A549 (cell line): ENCODE results near the gene WFIKKN1. TPM values are rescaled to one million over a fixed set of nuclear protein-coding genes. Genes with fewer than 3 reads are reported as not detected.

Experiments
- ATAC-seq, 2 experiments: fragments of 200-7000 bp in 1 of 2; fragments of >200 bp in 1 of 2; cut with Nextera tagmentation in 1 of 2; cut with Tn5 transposase in 1 of 2; 3 replicates each; pipeline versions ENCODE4 v1.8.0 to v1.9.1; 2018 to 2020; ENCODE audit warnings: mild to moderate bottlenecking in 1 of 2, moderate library complexity in 1 of 2
- CTCF ChIA-PET: fragments of 300-600 bp; sonication (Branson Sonifier 250); formaldehyde crosslinking; extraction: SDS; loops from one replicate; lab custom pipeline; 2021; ENCODE audit warnings: antibody characterized with exemption, inconsistent platforms; lab: Yijun Ruan, JAX
- POLR2A ChIA-PET: fragments of 350-600 bp; formaldehyde crosslinking; extraction: SDS; loops from one replicate; lab custom pipeline; 2021; ENCODE audit warnings: antibody characterized with exemption, inconsistent platforms; lab: Yijun Ruan, JAX
- DNase-seq, 2 experiments: peaks; one replicate each; pipeline versions ENCODE4 v3.0.0 to v3.0.0-alpha.2; 2011 to 2016; ENCODE audit warnings: low read depth in 1 of 2, low spot score in 1 of 2
- FAIRE-seq: peaks from 2 replicates; lab custom pipeline; 2011; peaks lifted over from hg19 to GRCh38; lab: Jason Lieb, UNC
- H3K27ac ChIP-seq, 2 experiments: fragments of >200 bp; sonication (Bioruptor Twin); formaldehyde crosslinking; 3 replicates each; pipeline ENCODE4 v1.5.1; 2016 to 2017
- H3K4me1 ChIP-seq: fragments of >200 bp; sonication (Bioruptor Twin); formaldehyde crosslinking; 3 replicates; pipeline ENCODE4 v1.6.1; 2016
- H3K4me2 ChIP-seq: fragments of >200 bp; sonication (Bioruptor Twin); formaldehyde crosslinking; 3 replicates; pipeline ENCODE4 v1.6.1; 2016
- H3K4me3 ChIP-seq: fragments of >200 bp; sonication (Bioruptor Twin); formaldehyde crosslinking; 3 replicates; pipeline ENCODE4 v1.5.1; 2016
- H3K9me3 ChIP-seq: fragments of >200 bp; sonication (Bioruptor Twin); formaldehyde crosslinking; 3 replicates; pipeline ENCODE4 v1.6.1; 2016
- BHLHE40 ChIP-seq: IDR thresholded peaks from 2 replicates; pipeline ENCODE4 v1.6.1; 2012; ENCODE audit warnings: low read depth, low read length, inconsistent platforms
- CBX8 ChIP-seq: fragments of 200-600 bp; sonication (generic); IDR thresholded peaks from 2 replicates; pipeline ENCODE4 v1.6.1; 2016
- EHMT2 ChIP-seq: fragments of 200-600 bp; sonication (generic); IDR thresholded peaks from 2 replicates; pipeline ENCODE4 v1.6.1; 2016; ENCODE audit warnings: antibody characterized with exemption, low read depth, mild to moderate bottlenecking, moderate library complexity
- FOSB ChIP-seq: fragments of 250-450 bp; sonication (Bioruptor Pico); IDR thresholded peaks from 2 replicates; pipeline ENCODE4 v1.5.0; 2020; ENCODE audit warnings: mild to moderate bottlenecking, moderate library complexity
- HDAC2 ChIP-seq: fragments of 200-600 bp; sonication (generic); IDR thresholded peaks from 2 replicates; pipeline ENCODE4 v1.6.1; 2016
- HEYL ChIP-seq: fragments of 250-450 bp; sonication (Bioruptor Pico); IDR thresholded peaks from 2 replicates; pipeline ENCODE4 v1.8.0; 2021; ENCODE audit warnings: mild to moderate bottlenecking, moderate library complexity
- HOXA7 ChIP-seq: fragments of 250-450 bp; sonication (Bioruptor Pico); IDR thresholded peaks from 2 replicates; pipeline ENCODE4 v1.5.0; 2020; ENCODE audit warnings: mild to moderate bottlenecking, moderate library complexity
- HOXB5 ChIP-seq: fragments of 250-450 bp; sonication (Bioruptor Pico); IDR thresholded peaks from 2 replicates; pipeline ENCODE4 v1.5.0; 2020; ENCODE audit warnings: mild to moderate bottlenecking, moderate library complexity
- MAFK ChIP-seq: fragments of 450-650 bp; IDR thresholded peaks from 2 replicates; pipeline ENCODE4 v1.6.1; 2014; ENCODE audit not compliant: partially characterized antibody
- MAZ ChIP-seq: fragments of 150-350 bp; IDR thresholded peaks from 2 replicates; pipeline ENCODE4 v1.6.1; 2014; ENCODE audit warnings: antibody characterized with exemption, low read depth, low read length, borderline replicate concordance
- MYC ChIP-seq: IDR thresholded peaks from 2 replicates; pipeline ENCODE4 v1.6.1; 2012; ENCODE audit warnings: mild to moderate bottlenecking, inconsistent platforms, low read length, improper control_type of control experiment, borderline replicate concordance
- NR3C1 ChIP-seq: fragments of >200 bp; sonication (Bioruptor Twin); formaldehyde crosslinking; IDR thresholded peaks from 3 replicates; pipeline ENCODE4 v1.6.1; 2017
- POLR2A ChIP-seq: IDR thresholded peaks from 2 replicates; pipeline ENCODE4 v1.6.1; 2012; ENCODE audit warnings: mild to moderate bottlenecking, low read length
- POLR2AphosphoS2 ChIP-seq: conservative IDR thresholded peaks from 2 replicates; pipeline ENCODE4 v1.6.1; 2012; ENCODE audit warnings: low read length, improper control_type of control experiment, inconsistent platforms
- RAD21 ChIP-seq, 2 experiments: fragments of >200 bp in 1 of 2; sonication (Bioruptor Twin) in 1 of 2; formaldehyde crosslinking in 1 of 2; IDR thresholded peaks in 1 of 2; conservative IDR thresholded peaks in 1 of 2; 2 replicates in 1 of 2; 3 replicates in 1 of 2; pipeline ENCODE4 v1.6.1; 2012 to 2018; ENCODE audit warnings: inconsistent platforms in 1 of 2
- RARB ChIP-seq: fragments of 250-450 bp; sonication (Bioruptor Pico); IDR thresholded peaks from 2 replicates; pipeline ENCODE4 v1.8.0; 2021; ENCODE audit warnings: mild to moderate bottlenecking, moderate library complexity
- RNF2 ChIP-seq: fragments of 200-600 bp; sonication (generic); IDR thresholded peaks from 2 replicates; pipeline ENCODE4 v1.6.1; 2016; ENCODE audit warnings: low read depth, mild to moderate bottlenecking, antibody characterized with exemption, moderate library complexity, borderline replicate concordance
- TP53 ChIP-seq: fragments of 250-450 bp; sonication (Bioruptor Pico); IDR thresholded peaks from 2 replicates; pipeline ENCODE4 v1.5.0; 2021; ENCODE audit warnings: mild to moderate bottlenecking, moderate library complexity
- ZFP36 ChIP-seq: fragments of 450-650 bp; IDR thresholded peaks from 2 replicates; pipeline ENCODE4 v1.6.1; 2014; ENCODE audit warnings: borderline replicate concordance; ENCODE audit not compliant: partially characterized antibody
- ZNF302 ChIP-seq: fragments of 250-450 bp; sonication (Bioruptor Pico); IDR thresholded peaks from 2 replicates; pipeline ENCODE4 v1.9.0; 2021; ENCODE audit warnings: inconsistent platforms, mild to moderate bottlenecking, moderate library complexity
- ZSCAN20 ChIP-seq: fragments of 250-450 bp; sonication (Bioruptor Pico); IDR thresholded peaks from 2 replicates; pipeline ENCODE4 v1.8.0; 2022; ENCODE audit warnings: mild to moderate bottlenecking, moderate library complexity
- WGBS: methylation state at CpG from one replicate; pipeline ENCODE4 v1.1.6; 2017; ENCODE audit errors: missing lambda C conversion rate; 5-methylcytosine and 5-hydroxymethylcytosine counted together
- polyA plus RNA-seq, 4 experiments: library from polyadenylated mRNA; depleted of rRNA in 3 of 4; stranded (reverse); fragments of >200 nt; fragmentation: RNase III in 1 of 4; extraction: RNeasy Plus Mini Kit Qiagen cat#74134 plus additional on column Dnase treatment in 1 of 4; gene quantifications; 2 replicates in 3 of 4; 3 replicates in 1 of 4; pipeline ENCODE4 v1.2.3, GENCODE V29; 2011 to 2017
- TF ChIP-seq, protein P1 (sequence below): fragments of >200 bp; sonication (Bioruptor Twin); formaldehyde crosslinking; IDR thresholded peaks from 2 replicates; pipeline ENCODE4 v1.6.1; 2016
- TF ChIP-seq, protein P2 (sequence below): IDR thresholded peaks from 2 replicates; pipeline ENCODE4 v1.6.1; 2012
- TF ChIP-seq, protein P3 (sequence below): fragments of 250-450 bp; sonication (Bioruptor Pico); IDR thresholded peaks from 2 replicates; pipeline ENCODE4 v1.5.0; 2021; ENCODE audit warnings: mild to moderate bottlenecking, moderate library complexity, borderline replicate concordance
- TF ChIP-seq, protein P4 (sequence below): fragments of 250-450 bp; sonication (Bioruptor Pico); IDR thresholded peaks from 2 replicates; pipeline ENCODE4 v1.5.0; 2020; ENCODE audit warnings: low read depth, mild to moderate bottlenecking, moderate library complexity
- TF ChIP-seq, protein P5 (sequence below): fragments of 150-350 bp; IDR thresholded peaks from 2 replicates; pipeline ENCODE4 v1.6.1; 2014; ENCODE audit warnings: low read depth, mild to moderate bottlenecking, low read length
- TF ChIP-seq, protein P6 (sequence below): fragments of >200 bp; sonication (Bioruptor Twin); formaldehyde crosslinking; IDR thresholded peaks from 3 replicates; pipeline ENCODE4 v1.6.1; 2016

Gene WFIKKN1
- polyA plus RNA-seq, 2 of the 4 experiments (the other 2 are of a cell fraction): 0.05 to 0.23 TPM

DNA sequence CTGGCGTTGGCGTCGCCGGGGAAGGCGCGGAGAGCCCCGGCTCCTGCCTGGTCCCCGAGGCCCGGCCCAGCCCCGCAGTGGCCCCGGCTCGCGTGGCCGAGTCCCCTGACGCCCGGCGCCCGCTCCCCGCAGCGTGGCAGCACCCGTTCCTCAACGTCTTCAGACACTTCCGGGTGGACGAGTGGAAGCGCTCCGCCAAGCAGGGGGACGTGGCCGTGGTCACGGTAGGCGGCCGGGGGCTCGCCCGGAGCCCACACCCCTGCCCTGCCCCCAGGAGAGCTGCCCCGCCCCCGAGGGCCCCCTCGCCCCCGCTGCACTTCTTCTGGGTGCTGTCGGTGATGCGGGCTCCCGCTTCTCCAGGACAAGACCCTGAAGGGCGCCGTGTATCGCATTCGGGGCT, 18.8 kb downstream of the WFIKKN1 start:
- peak overlapping the region; percentile 90 to 99 for H3K27ac ChIP-seq
- no peak for FAIRE-seq
- WGBS: 90% methylated on average over 4 of the region's 44 CpGs
- no peak for DNase-seq
- H3K9me3 ChIP-seq: no peaks in the 10 kb centered on the region
- TF ChIP-seq, protein P1, sequence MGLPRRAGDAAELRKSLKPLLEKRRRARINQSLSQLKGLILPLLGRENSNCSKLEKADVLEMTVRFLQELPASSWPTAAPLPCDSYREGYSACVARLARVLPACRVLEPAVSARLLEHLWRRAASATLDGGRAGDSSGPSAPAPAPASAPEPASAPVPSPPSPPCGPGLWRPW: no peak
- CTCF ChIA-PET: interaction anchor here (1.1 to 6.1 kb wide), 7 partner anchors 10 to 31 kb away, joined by 3 to 64 read pairs (median 3); partner anchors contain the start of genes RHOT2 and STUB1
- ATAC-seq: peak in 1 of 2 experiments; percentile 8; a peak in 1 of 6 replicates
- H3K4me1 ChIP-seq: peaks cover 41% of the 10 kb centered on the region
- peak overlapping the region; percentile 79 for H3K4me3 ChIP-seq
- POLR2A ChIA-PET: interaction anchor here (0.6 to 1.3 kb wide), 4 partner anchors 13 to 773 kb away, joined by 3 to 6 read pairs (median 4); partner anchors contain the start of genes METTL26 and RHBDL1
- H3K4me2 ChIP-seq: peak overlapping the region; percentile 93

DNA sequence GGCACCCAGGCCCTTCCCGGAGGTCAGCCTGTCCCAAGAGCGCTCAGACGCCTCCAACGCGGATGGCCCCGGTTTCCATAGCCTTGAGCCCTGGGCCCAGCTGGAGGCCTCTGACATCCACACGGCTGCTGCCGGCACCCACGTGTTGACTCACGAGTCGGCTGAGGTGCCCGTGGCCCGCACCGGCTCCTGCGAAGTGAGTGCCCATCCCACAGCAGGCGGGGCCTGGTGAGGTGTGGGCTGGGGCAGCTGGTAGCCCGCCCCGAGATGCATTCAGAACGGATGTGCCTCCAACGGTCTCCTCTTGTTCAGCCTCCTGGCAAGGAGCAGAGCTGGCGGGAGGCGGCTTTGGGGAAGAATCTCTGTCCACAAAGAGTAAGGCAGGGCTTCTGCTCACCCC, 21.1 kb downstream of the WFIKKN1 start:
- ChIA-PET CTCF (interaction anchor here (2.3 to 6.1 kb wide), 3 partner anchors 8 to 16 kb away, joined by 10 to 64 read pairs (median 16); partner anchors contain the start of gene RHOT2), POLR2A (no interaction called here)
- WGBS: 84% methylated on average over 6 of the region's 22 CpGs
- Histone ChIP-seq H3K4me2 (no peak overlapping the region), H3K4me1 (peaks cover 21% of the 10 kb centered on the region), H3K27ac (no peak overlapping the region), H3K9me3 (no peaks in the 10 kb centered on the region), H3K4me3 (no peak overlapping the region)
- no peak for TF ChIP-seq HOXB5 (CRISPR knock-in tag)
- no peak for TF ChIP-seq RARB (CRISPR knock-in tag)
- no peak for TF ChIP-seq POLR2AphosphoS2
- no peak for TF ChIP-seq RAD21 (conservative IDR thresholded peaks at IDR 0.05 in 1 of 2, IDR thresholded peaks at IDR 0.05 in 1 of 2)
- no peak for TF ChIP-seq FOSB
- TF ChIP-seq, protein P2, sequence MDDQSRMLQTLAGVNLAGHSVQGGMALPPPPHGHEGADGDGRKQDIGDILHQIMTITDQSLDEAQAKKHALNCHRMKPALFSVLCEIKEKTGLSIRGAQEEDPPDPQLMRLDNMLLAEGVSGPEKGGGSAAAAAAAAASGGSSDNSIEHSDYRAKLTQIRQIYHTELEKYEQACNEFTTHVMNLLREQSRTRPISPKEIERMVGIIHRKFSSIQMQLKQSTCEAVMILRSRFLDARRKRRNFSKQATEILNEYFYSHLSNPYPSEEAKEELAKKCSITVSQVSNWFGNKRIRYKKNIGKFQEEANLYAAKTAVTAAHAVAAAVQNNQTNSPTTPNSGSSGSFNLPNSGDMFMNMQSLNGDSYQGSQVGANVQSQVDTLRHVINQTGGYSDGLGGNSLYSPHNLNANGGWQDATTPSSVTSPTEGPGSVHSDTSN: no peak
- TF ChIP-seq MYC: no peak
- no peak for TF ChIP-seq HOXA7 (CRISPR knock-in tag)
- TF ChIP-seq, protein P3, sequence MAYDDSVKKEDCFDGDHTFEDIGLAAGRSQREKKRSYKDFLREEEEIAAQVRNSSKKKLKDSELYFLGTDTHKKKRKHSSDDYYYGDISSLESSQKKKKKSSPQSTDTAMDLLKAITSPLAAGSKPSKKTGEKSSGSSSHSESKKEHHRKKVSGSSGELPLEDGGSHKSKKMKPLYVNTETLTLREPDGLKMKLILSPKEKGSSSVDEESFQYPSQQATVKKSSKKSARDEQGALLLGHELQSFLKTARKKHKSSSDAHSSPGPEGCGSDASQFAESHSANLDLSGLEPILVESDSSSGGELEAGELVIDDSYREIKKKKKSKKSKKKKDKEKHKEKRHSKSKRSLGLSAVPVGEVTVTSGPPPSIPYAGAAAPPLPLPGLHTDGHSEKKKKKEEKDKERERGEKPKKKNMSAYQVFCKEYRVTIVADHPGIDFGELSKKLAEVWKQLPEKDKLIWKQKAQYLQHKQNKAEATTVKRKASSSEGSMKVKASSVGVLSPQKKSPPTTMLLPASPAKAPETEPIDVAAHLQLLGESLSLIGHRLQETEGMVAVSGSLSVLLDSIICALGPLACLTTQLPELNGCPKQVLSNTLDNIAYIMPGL (CRISPR knock-in tag): no peak
- TF ChIP-seq, protein P1: no peak
- TF ChIP-seq EHMT2: no peak
- no peak for TF ChIP-seq NR3C1
- FAIRE-seq (no peak), DNase-seq (no peak), ATAC-seq (no peak)

DNA sequence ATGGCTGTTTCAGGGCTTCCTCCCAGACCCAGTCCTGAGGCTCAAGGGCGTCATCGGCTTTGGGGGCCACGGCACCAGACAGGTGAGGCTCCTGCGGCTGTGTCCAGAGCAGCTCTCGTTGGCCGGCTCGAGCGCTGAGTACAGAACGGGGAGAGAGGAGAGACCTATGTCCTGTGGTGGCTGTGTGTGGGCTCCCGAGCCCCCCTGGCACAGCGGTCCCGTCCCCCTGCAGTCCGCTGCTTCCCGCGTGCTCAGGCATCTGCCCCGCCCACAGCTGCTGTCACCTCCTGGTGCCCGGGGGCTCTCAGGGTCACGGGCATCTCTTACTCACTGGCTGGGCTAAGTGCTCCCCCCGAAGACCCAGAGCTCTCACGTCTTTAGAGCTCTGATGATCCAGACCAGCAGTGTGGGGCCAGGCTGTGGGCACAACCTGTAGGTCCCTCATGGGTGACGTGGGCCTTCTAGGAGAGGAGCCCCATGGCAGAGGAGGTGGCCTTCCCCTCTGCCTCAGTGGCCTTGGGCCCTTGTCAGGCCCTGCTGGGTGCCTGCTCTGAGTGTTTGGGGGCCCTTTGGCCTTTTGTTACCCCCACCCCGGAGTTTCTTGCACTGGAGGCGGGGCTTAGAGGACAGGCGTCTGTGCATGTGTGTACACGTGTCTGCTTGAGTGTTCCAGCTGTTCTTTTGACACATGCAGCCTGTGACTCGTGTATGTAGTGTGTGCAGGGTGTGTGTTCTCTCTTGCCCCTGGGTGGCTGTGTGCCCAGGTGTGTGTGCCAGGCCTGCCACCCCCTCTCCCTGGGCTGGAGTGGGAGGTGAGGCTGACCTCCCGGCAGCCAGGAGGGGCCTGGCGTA, 21.9 kb downstream of the WFIKKN1 start:
- Histone ChIP-seq H3K9me3 (no peaks in the 10 kb centered on the region), H3K4me1 (peaks cover 15% of the 10 kb centered on the region), H3K4me2 (no peak overlapping the region), H3K27ac (no peak overlapping the region), H3K4me3 (no peak overlapping the region)
- ATAC-seq (no peak), FAIRE-seq (no peak), DNase-seq (no peak)
- ChIA-PET CTCF (interaction anchor here (1.0 to 6.1 kb wide), 6 partner anchors 7 to 23 kb away, joined by 3 to 64 read pairs (median 7); partner anchors contain the start of genes METTL26 and RHOT2), POLR2A (no interaction called here)
- 89% methylated on average over 26 of the region's 28 CpGs for WGBS
- TF ChIP-seq MAZ: no peak
- no peak for TF ChIP-seq TP53
- TF ChIP-seq ZSCAN20 (CRISPR knock-in tag): no peak
- no peak for TF ChIP-seq ZNF302
- no peak for TF ChIP-seq HEYL (CRISPR knock-in tag)
- no peak for TF ChIP-seq ZFP36
- no peak for TF ChIP-seq HDAC2
- TF ChIP-seq BHLHE40: no peak
- no peak for TF ChIP-seq MAFK
- TF ChIP-seq CBX8: no peak
- TF ChIP-seq, protein P4, sequence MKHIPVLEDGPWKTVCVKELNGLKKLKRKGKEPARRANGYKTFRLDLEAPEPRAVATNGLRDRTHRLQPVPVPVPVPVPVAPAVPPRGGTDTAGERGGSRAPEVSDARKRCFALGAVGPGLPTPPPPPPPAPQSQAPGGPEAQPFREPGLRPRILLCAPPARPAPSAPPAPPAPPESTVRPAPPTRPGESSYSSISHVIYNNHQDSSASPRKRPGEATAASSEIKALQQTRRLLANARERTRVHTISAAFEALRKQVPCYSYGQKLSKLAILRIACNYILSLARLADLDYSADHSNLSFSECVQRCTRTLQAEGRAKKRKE (CRISPR knock-in tag): no peak
- TF ChIP-seq RNF2: no peak
- TF ChIP-seq POLR2A: no peak
- TF ChIP-seq, protein P5, sequence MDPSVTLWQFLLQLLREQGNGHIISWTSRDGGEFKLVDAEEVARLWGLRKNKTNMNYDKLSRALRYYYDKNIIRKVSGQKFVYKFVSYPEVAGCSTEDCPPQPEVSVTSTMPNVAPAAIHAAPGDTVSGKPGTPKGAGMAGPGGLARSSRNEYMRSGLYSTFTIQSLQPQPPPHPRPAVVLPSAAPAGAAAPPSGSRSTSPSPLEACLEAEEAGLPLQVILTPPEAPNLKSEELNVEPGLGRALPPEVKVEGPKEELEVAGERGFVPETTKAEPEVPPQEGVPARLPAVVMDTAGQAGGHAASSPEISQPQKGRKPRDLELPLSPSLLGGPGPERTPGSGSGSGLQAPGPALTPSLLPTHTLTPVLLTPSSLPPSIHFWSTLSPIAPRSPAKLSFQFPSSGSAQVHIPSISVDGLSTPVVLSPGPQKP: no peak
- TF ChIP-seq, protein P6, sequence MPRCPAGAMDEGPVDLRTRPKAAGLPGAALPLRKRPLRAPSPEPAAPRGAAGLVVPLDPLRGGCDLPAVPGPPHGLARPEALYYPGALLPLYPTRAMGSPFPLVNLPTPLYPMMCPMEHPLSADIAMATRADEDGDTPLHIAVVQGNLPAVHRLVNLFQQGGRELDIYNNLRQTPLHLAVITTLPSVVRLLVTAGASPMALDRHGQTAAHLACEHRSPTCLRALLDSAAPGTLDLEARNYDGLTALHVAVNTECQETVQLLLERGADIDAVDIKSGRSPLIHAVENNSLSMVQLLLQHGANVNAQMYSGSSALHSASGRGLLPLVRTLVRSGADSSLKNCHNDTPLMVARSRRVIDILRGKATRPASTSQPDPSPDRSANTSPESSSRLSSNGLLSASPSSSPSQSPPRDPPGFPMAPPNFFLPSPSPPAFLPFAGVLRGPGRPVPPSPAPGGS: no peak
